SK-N-MC (cell line): ENCODE results near the gene TSPAN32.
"Not testable (repeated sequence)": the region's sequence is repeated elsewhere in the genome, so short reads cannot be mapped to it uniquely, and the experiment has no call there.

Experiments used
- DNase-seq: peaks from one replicate; pipeline ENCODE4 v3.0.0-alpha.2; 2011; ENCODE audit warnings: low read depth, low spot score
- H3K27ac ChIP-seq: fragments of 200-600 bp; sonication (generic); 2 replicates; pipeline ENCODE4 v1.5.1; 2016; ENCODE audit warnings: mixed run types
- H3K36me3 ChIP-seq: fragments of 200-600 bp; sonication (generic); 2 replicates; pipeline ENCODE4 v1.6.1; 2017; ENCODE audit warnings: antibody characterized with exemption, low read length, mixed read lengths; ENCODE audit not compliant: insufficient read depth
- H3K4me3 ChIP-seq: fragments of 200-600 bp; sonication (generic); 2 replicates; pipeline ENCODE4 v1.5.1; 2016
- H3K9ac ChIP-seq: fragments of 200-600 bp; sonication (generic); 2 replicates; pipeline ENCODE4 v1.8.0; 2017; ENCODE audit warnings: mixed run types, mixed read lengths; ENCODE audit not compliant: insufficient read length
- H3K9me3 ChIP-seq: fragments of 200-600 bp; sonication (generic); 2 replicates; pipeline ENCODE4 v1.6.1; 2017; ENCODE audit warnings: low read depth, mild to moderate bottlenecking, antibody characterized with exemption, low read length, moderate library complexity, mixed read lengths
- EZH2 ChIP-seq: fragments of 200-600 bp; sonication (generic); IDR thresholded peaks from one replicate; pipeline ENCODE4 v1.6.1; 2017; ENCODE audit warnings: antibody characterized with exemption
- FOXP2 ChIP-seq: optimal IDR thresholded peaks from 2 replicates; pipeline ENCODE3; 2011; ENCODE audit warnings: mild to moderate bottlenecking, moderate library complexity; ENCODE audit not compliant: insufficient read depth; ENCODE audit errors: extremely low read length, control extremely low read depth
- POLR2AphosphoS5 ChIP-seq: IDR thresholded peaks from 2 replicates; pipeline ENCODE4 v1.6.1; 2012; ENCODE audit warnings: mild to moderate bottlenecking, low read depth, low read length, borderline replicate concordance

The TSPAN32 gene

DNA sequence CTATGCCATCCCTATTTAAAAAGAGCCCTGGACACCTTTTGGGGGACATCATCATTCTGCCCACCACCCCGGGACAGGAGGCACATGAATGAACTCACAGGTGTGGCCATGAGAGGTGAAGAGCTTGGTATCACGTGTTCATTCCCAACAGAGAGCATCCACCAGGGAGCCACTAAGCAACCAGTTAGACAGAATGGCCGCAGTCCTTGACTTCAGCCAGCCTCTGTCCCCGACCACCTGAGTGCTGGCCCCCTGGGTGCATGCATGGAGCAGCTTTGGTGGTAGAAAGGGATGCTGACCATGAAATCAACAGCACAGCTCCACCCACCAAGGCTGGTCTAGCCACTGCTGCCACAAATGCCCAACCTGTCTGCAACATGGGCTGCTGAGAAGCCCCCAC is 44.2 kb downstream of the TSPAN32 start:
- Histone ChIP-seq H3K9me3 (no peaks in the 10 kb centered on the region), H3K27ac (no peak overlapping the region), H3K9ac (no peak overlapping the region), H3K36me3 (no peaks in the 10 kb centered on the region), H3K4me3 (no peak overlapping the region)
- TF ChIP-seq EZH2 (no peak), POLR2AphosphoS5 (no peak), FOXP2 (no peak)
- DNase-seq = no peak

DNA sequence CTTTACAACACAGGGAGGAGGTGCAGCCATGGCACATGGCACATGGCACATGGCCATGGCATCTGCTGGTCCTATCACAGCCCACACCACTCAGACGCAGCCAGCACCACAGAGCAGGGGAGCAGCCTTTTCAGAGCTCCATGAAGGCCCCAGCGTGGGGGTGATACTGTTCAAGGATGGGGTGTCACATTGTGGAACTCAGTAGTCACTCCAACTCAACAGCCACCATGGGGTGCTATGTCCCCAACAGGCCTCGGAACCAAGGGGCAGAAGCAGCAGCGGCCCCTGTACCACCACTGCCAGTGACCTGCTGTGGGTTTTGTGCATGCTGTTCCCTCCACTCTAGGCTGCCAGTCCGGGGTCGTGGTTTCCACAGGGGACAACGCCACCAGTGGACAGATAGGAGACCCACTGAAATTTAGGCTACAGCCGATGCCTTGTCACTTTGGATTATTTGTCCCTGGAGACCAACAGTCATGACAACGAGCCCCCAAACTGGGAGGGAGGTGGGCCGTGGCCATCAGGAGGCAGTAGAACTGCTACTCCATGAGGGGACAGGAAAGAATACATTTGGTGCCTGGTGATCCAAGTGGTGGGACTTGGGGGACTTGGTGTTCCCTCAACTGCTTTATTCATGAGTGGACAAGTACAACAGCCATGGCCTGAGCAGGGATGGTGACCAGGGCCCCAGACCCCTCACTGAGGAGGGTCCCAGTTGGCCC is 44.9 kb downstream of the TSPAN32 start:
- no peak for TF ChIP-seq EZH2
- no peak for TF ChIP-seq POLR2AphosphoS5
- no peak for TF ChIP-seq FOXP2
- Histone ChIP-seq H3K9ac (no peak overlapping the region), H3K27ac (no peak overlapping the region), H3K4me3 (no peak overlapping the region), H3K9me3 (no peaks in the 10 kb centered on the region), H3K36me3 (no peaks in the 10 kb centered on the region)
- no peak for DNase-seq

DNA sequence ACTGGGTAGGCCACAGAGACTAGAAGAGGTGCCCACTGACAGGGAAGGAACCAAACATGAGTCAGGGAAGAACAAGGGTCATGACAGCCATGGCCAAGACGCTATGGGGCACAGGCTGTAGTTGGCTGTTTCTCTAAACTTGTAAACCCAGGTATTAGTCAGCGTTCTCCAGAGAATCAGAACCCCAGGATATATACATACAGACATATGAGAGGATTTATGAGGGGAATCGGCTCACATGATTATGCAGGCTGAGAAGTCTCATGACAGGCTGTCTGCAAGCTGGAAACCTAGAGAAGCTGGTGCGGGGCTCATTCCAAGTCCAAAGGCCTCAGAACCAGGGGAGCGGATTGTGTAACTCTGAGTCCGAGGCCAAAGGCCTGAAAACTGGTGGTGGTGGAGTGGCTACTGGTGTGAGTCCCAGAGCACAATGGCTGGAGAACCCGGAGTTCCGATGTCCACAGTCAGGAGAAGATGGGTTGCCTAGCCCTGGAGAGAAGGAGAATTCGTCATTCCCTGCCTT is 45.6 kb downstream of the TSPAN32 start:
- Histone ChIP-seq H3K9ac (no peak overlapping the region), H3K27ac (no peak overlapping the region), H3K36me3 (no peaks in the 10 kb centered on the region), H3K9me3 (no peaks in the 10 kb centered on the region), H3K4me3 (no peak overlapping the region)
- no peak for TF ChIP-seq FOXP2
- no peak for TF ChIP-seq POLR2AphosphoS5
- DNase-seq = no peak

DNA sequence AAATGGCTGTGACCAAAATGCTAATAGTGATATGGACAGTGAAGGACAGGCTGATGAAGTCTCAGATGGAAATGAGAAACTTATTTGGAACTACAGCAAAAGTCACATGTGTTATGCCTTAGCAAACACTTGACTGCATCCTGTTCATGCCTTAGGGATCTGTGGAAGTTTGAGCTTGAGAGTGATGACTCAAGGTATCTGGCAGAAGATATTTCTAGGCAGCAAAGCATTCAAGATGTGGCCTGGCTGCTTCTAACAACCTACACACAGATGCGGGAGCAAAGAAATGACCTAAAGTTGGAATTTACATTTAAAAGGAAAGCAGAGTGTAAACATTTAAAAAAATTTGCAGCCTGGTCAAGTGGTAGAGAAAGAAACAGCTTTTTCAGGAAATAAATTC is 47.2 kb downstream of the TSPAN32 start:
- DNase-seq = no peak
- Histone ChIP-seq H3K9me3 (no peaks in the 10 kb centered on the region), H3K27ac (no peak overlapping the region), H3K9ac (no peak overlapping the region), H3K36me3 (no peaks in the 10 kb centered on the region), H3K4me3 (no peak overlapping the region)
- TF ChIP-seq FOXP2 (no peak), EZH2 (no peak), POLR2AphosphoS5 (no peak)

DNA sequence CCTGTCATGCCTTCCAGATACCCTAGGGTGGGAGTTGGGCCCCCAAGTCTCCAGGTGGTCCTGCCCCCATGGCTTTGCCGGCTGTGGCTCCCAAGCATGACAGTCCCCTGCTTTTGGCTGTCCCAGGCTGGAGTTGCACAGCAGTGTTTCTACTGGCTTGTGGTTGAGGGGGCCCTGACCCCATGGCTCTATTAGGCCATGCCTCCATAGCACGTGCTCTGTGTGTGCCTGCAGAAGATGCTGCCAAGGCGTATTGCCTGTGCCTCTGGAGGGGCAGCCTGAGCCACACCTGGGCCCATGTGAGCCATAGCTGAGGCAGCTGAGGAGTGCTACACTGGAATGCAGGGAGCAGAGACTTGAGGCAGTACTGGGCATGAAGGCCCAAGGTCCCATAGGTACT is 49.9 kb downstream of the TSPAN32 start:
- no peak for DNase-seq
- Histone ChIP-seq H3K9ac (no peak overlapping the region), H3K36me3 (no peaks in the 10 kb centered on the region), H3K9me3 (no peaks in the 10 kb centered on the region), H3K27ac (no peak overlapping the region), H3K4me3 (no peak overlapping the region)
- TF ChIP-seq FOXP2 (no peak), EZH2 (no peak), POLR2AphosphoS5 (no peak)

DNA sequence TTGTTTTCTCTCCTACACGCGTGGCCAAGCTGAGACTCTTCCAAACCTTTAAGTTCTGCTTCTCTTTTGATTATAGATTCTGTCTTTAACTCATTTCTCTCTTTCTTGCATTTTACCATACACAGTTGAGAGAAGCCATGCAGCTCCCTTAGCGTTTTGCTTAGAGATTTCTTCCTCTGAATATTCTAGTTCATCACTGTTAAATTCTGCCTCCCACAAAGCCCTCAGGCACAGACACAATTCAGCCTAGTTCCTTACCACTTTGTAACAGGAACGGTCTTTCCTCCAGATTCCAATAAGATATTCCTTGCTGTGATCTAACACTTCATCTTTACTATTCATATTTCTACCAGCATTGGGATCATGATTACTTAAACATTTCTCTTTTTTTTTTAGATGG is 50.6 kb downstream of the TSPAN32 start:
- Histone ChIP-seq H3K9ac (no peak overlapping the region), H3K4me3 (no peak overlapping the region), H3K36me3 (no peaks in the 10 kb centered on the region), H3K9me3 (no peaks in the 10 kb centered on the region), H3K27ac (no peak overlapping the region)
- TF ChIP-seq EZH2 = no peak
- TF ChIP-seq FOXP2 = no peak
- TF ChIP-seq POLR2AphosphoS5 = no peak
- DNase-seq = no peak

DNA sequence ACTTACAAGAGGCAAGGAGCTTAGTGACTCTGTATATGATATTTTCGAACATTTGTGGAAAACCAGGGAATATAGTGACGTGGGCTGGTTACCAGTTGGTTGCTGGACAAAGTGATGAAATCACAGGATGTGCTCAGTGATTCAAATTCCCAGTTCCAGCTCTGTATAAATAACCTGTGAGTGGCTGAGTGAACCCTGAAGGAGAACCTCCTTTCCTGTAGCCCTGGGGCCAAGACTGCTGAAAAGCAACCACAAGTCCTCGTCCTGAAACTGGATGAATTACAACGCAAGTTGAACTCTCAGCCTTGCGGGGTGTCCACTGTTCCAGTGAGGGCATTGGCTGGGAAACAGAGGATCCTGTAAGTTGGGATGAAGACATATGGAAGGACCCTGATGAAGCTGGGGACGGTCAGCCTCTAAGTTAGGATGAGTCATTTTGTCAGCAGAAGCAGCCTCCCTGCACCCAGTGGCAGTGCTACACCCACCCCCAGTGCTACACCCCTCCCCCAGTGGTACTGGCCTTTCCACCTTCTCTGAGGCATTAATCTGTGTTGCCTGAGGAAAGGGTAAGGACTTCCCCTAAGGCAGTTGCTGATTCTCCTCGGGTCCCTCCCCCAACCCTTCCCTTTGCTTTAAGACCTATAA is 53.3 kb downstream of the TSPAN32 start:
- no peak for TF ChIP-seq POLR2AphosphoS5
- no peak for TF ChIP-seq FOXP2
- TF ChIP-seq EZH2 = no peak
- no peak for DNase-seq
- no peaks in the 10 kb centered on the region for H3K36me3 ChIP-seq
- no peak overlapping the region for H3K9ac ChIP-seq
- H3K27ac ChIP-seq = no peak overlapping the region
- H3K4me3 ChIP-seq = no peak overlapping the region
- no peaks in the 10 kb centered on the region for H3K9me3 ChIP-seq

DNA sequence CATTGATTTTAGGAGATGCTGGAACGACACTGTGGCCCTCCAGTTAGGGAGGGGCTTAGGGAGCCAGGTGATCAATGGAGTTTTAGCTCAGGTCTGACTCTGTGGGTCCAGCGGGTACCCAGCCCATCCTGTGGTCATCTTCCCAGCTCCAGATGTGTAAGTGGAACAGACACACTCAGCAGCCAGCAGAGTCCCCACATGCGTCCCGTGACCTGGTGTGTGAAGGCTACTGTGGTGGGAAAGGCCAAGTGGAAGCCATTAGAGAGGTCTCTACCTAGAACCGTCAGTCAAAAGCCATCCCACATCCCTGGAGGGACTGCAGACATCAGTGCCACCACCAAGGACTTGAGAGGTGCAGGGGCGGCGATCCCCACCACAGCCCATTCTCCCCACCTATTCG is 55.4 kb downstream of the TSPAN32 start:
- H3K4me3 ChIP-seq = no peak overlapping the region
- TF ChIP-seq FOXP2 = no peak
- TF ChIP-seq POLR2AphosphoS5 = no peak
- no peak overlapping the region for H3K27ac ChIP-seq
- no peaks in the 10 kb centered on the region for H3K9me3 ChIP-seq
- H3K9ac ChIP-seq = no peak overlapping the region
- no peak for DNase-seq
- no peaks in the 10 kb centered on the region for H3K36me3 ChIP-seq

DNA sequence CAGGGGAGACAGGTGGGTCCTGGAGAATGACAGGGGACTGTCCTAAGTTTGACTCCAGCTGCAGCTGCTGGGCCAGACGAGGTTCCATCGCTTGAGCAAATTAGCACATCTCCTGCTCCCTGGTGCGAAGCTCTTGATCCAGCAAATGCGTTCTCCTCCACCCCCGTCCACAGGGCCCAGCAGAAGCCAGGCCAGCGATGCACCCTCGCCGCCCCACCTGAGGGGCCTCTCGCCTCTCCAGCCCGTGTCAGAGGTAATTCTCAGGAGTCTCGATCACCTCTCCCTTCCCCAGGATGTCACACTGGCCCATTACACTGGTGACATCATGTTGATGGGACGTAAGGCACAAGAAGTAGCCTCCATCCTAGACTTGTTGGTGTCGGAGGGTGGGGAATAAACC is 55.8 kb downstream of the TSPAN32 start:
- DNase-seq, H3K9ac ChIP-seq, H3K9me3 ChIP-seq, H3K27ac ChIP-seq, H3K36me3 ChIP-seq, H3K4me3 ChIP-seq: not testable (repeated sequence)
